GM12878 (cell line): ENCODE data around the gene ACKR2. TPM values are rescaled to one million over a fixed set of nuclear protein-coding genes. Genes with fewer than 3 reads are reported as not detected.

ENCODE experiments used
- ATAC-seq: fragments of 200-7000 bp; cut with Tn5 transposase; 3 replicates; pipeline ENCODE4 v1.9.1; 2020; ENCODE audit warnings: mild to moderate bottlenecking, moderate library complexity
- BruUV-seq: library from RNA; stranded (reverse); fragments of 400-500 nt; replicated peaks from 2 replicates; lab custom pipeline; 2021; lab: Mats Ljungman, UMichigan
- CTCF ChIA-PET: fragments of 300-600 bp; sonication (Branson Sonifier 250); formaldehyde crosslinking; extraction: SDS; loops from one replicate; lab custom pipeline; 2021; ENCODE audit warnings: inconsistent platforms; lab: Yijun Ruan, JAX
- POLR2A ChIA-PET: fragments of 350-600 bp; formaldehyde crosslinking; extraction: SDS; loops from one replicate; lab custom pipeline; 2021; ENCODE audit warnings: inconsistent platforms; lab: Charles Lee
- RAD21 ChIA-PET: fragments of 300-600 bp; sonication (Branson Sonifier 250); formaldehyde crosslinking; loops from one replicate; lab custom pipeline; 2023; ENCODE audit warnings: antibody characterized with exemption; ENCODE audit not compliant: unreplicated experiment; lab: Charles Lee
- SMC1A ChIA-PET: fragments of 300-600 bp; sonication (Branson Sonifier 250); formaldehyde crosslinking; loops from one replicate; lab custom pipeline; 2023; ENCODE audit not compliant: unreplicated experiment, uncharacterized antibody; lab: Charles Lee
- DNase-seq: peaks from one replicate; pipeline ENCODE4 v3.0.0-alpha.2; 2011; ENCODE audit warnings: low read depth, low spot score
- FAIRE-seq: peaks from 3 replicates; lab custom pipeline; 2011; peaks lifted over from hg19 to GRCh38; lab: Jason Lieb, UNC
- H2AFZ ChIP-seq: 2 replicates; pipeline ENCODE4 v1.6.0; 2011; ENCODE audit warnings: low read depth, low read length, control low read depth; ENCODE audit not compliant: control insufficient read depth
- H3K27ac ChIP-seq: 2 replicates; pipeline ENCODE4 v1.5.1; 2011; ENCODE audit warnings: control low read depth; ENCODE audit not compliant: control insufficient read depth, insufficient read depth
- H3K27me3 ChIP-seq, 2 experiments: replicated peaks in 1 of 2; 2 replicates each; pipeline versions ENCODE4 v1.6.0 to v1.6.1; 2011; ENCODE audit warnings: low read length in 1 of 2; ENCODE audit not compliant: control insufficient read depth in 2 of 2, insufficient read depth in 2 of 2
- H3K36me3 ChIP-seq, 2 experiments: 2 replicates each; pipeline ENCODE4 v1.5.1; 2011; ENCODE audit warnings: low read length in 1 of 2; ENCODE audit not compliant: control insufficient read depth in 2 of 2, insufficient read depth in 2 of 2
- H3K4me1 ChIP-seq: 2 replicates; pipeline ENCODE4 v1.6.1; 2011; ENCODE audit warnings: mild to moderate bottlenecking, low read length, moderate library complexity, mixed read lengths; ENCODE audit not compliant: control insufficient read depth, insufficient read depth
- H3K4me2 ChIP-seq: 2 replicates; pipeline ENCODE4 v1.6.0; 2011; ENCODE audit warnings: control low read depth; ENCODE audit not compliant: control insufficient read depth, insufficient read depth
- H3K4me3 ChIP-seq: fragments of 200-600 bp; sonication (generic); 2 replicates; pipeline ENCODE4 v1.5.1; 2016
- H3K79me2 ChIP-seq: 2 replicates; pipeline ENCODE4 v1.6.0; 2011; ENCODE audit warnings: low read length; ENCODE audit not compliant: control insufficient read depth, insufficient read depth
- H3K9ac ChIP-seq: 2 replicates; pipeline ENCODE4 v1.8.0; 2011; ENCODE audit warnings: low read length, control low read depth, mixed read lengths; ENCODE audit not compliant: control insufficient read depth, insufficient read depth
- H3K9me3 ChIP-seq: replicated peaks from 3 replicates; pipeline ENCODE4 v1.5.1; 2011; ENCODE audit warnings: mild to moderate bottlenecking, low read length; ENCODE audit not compliant: control insufficient read depth, insufficient read depth
- H4K20me1 ChIP-seq: 2 replicates; pipeline ENCODE4 v1.6.0; 2011; ENCODE audit not compliant: control insufficient read depth, insufficient read depth
- ASH2L ChIP-seq: fragments of 300-600, 200-600 bp; sonication (generic); IDR thresholded peaks from 2 replicates; pipeline ENCODE4 v1.6.1; 2017; ENCODE audit warnings: low read depth, mild to moderate bottlenecking, borderline replicate concordance
- ATF2 ChIP-seq: IDR thresholded peaks from 2 replicates; pipeline ENCODE4 v1.6.1; 2012; ENCODE audit warnings: low read length, inconsistent platforms
- ATF7 ChIP-seq: fragments of 450-650 bp; IDR thresholded peaks from 2 replicates; pipeline ENCODE4 v1.6.1; 2016; ENCODE audit warnings: low read depth, mild to moderate bottlenecking
- CHD2 ChIP-seq: IDR thresholded peaks from 2 replicates; pipeline ENCODE4 v1.6.1; 2011; ENCODE audit warnings: low read depth, low read length, improper control_type of control experiment, borderline replicate concordance
- ELK1 ChIP-seq: IDR thresholded peaks from 2 replicates; pipeline ENCODE4 v1.6.1; 2012; ENCODE audit warnings: low read depth, low read length, improper control_type of control experiment
- HDAC2 ChIP-seq: fragments of 200-600 bp; sonication (generic); IDR thresholded peaks from 2 replicates; pipeline ENCODE4 v1.6.1; 2017
- MLLT1 ChIP-seq: fragments of 450-650 bp; IDR thresholded peaks from 2 replicates; pipeline ENCODE4 v1.6.1; 2016; ENCODE audit warnings: mild to moderate bottlenecking
- PAX8 ChIP-seq: fragments of 450-650 bp; IDR thresholded peaks from 2 replicates; pipeline ENCODE4 v1.6.1; 2017; ENCODE audit warnings: mild to moderate bottlenecking, moderate library complexity
- RCOR1 ChIP-seq: conservative IDR thresholded peaks from 2 replicates; pipeline ENCODE4 v1.6.1; 2012; ENCODE audit warnings: low read depth, low read length, improper control_type of control experiment
- SMAD1 ChIP-seq: fragments of 450-650 bp; IDR thresholded peaks from 2 replicates; pipeline ENCODE4 v1.6.1; 2018; ENCODE audit warnings: mild to moderate bottlenecking, low read depth; ENCODE audit not compliant: partially characterized antibody
- USF1 ChIP-seq: IDR thresholded peaks from 2 replicates; pipeline ENCODE4 v1.6.1; 2011; ENCODE audit warnings: borderline replicate concordance, low read depth, mild to moderate bottlenecking, moderate library complexity, mixed read lengths, low read length; ENCODE audit not compliant: insufficient read depth; ENCODE audit errors: extremely low read length
- ZBTB40 ChIP-seq: fragments of 450-650 bp; IDR thresholded peaks from 2 replicates; pipeline ENCODE4 v1.6.1; 2016; ENCODE audit warnings: mild to moderate bottlenecking, moderate library complexity, borderline replicate concordance
- WGBS: methylation state at CpG from one replicate; pipeline ENCODE4 v1.1.6; 2016; ENCODE audit warnings: low lambda C conversion rate; ENCODE audit not compliant: insufficient replicate concordance, insufficient coverage; ENCODE audit errors: missing lambda C conversion rate; 5-methylcytosine and 5-hydroxymethylcytosine counted together
- in situ Hi-C: fragments of 300-500 bp; cut with MboI; formaldehyde crosslinking; loops from 9 replicates; pipeline ENCODE4 v1.14.3; 2018; ENCODE audit warnings: mixed read lengths
- intact Hi-C: fragments of 100-400 bp; cut with micrococcal nuclease; formaldehyde crosslinking; loops from one replicate; pipeline ENCODE4 v1.14.2; 2022; ENCODE audit not compliant: unreplicated experiment
- polyA plus RNA-seq, 11 experiments: library from polyadenylated mRNA; depleted of rRNA in 4 of 11; unstranded in 6 of 11; stranded (reverse) in 5 of 11; fragments of >200 nt; fragmentation: Nextera tagmentation in 4 of 11; fragmentation: Illumina TruSeq in 1 of 11; extraction: Ambion mirVana in 4 of 11; extraction: Trizol in 1 of 11; gene quantifications; 1 replicate in 1 of 11; 2 replicates in 10 of 11; pipeline versions ENCODE4 v1.2.1 to v1.2.3, GENCODE V29; 2011 to 2016; ENCODE audit warnings: inconsistent platforms in 2 of 11, missing spikeins in 2 of 11, low read depth in 1 of 11
- total RNA-seq, 4 experiments: library from RNA; depleted of rRNA in 3 of 4; stranded (reverse); fragments of >200 nt in 3 of 4; fragmentation: Illumina TruSeq in 1 of 4; extraction: Trizol in 1 of 4; gene quantifications; 2 replicates each; pipeline versions ENCODE4 v1.2.1 to v1.2.3, GENCODE V29; 2013 to 2021

Gene ACKR2
- total and polyA plus RNA-seq, 10 of the 15 experiments (the other 5 are each of a cell fraction or from before 2014, with no cell fraction given), result 0.05 to 0.91 (median 0.23) TPM; not detected in 2

- in situ Hi-C loops, result no loop called here
- Histone ChIP-seq H2AFZ (peak overlapping the region; percentile 59), H3K36me3 (no peaks in the 10 kb centered on the region), H4K20me1 (no peaks in the 10 kb centered on the region), H3K4me1 (peaks cover 5% of the 10 kb centered on the region; the same call in 1 of the 2 replicates), H3K4me3 (peak overlapping the region; percentile 74), H3K9ac (peak overlapping the region; percentile 71), H3K27me3 (no peaks in the 10 kb centered on the region), H3K9me3 (no peaks in the 10 kb centered on the region), H3K27ac (peak overlapping the region; percentile 67), H3K79me2 (no peaks in the 10 kb centered on the region), H3K4me2 (peak overlapping the region; percentile 89)
- ChIA-PET CTCF (interaction anchor here (0.8 kb wide), 1 partner anchor 109 kb away, joined by 3 read pairs; no protein-coding TSS in a partner anchor), SMC1A (no interaction called here), RAD21 (no interaction called here), POLR2A (no interaction called here)
- intact Hi-C loops, result no loop called here
- TSS peak; percentile 78 for BruUV-seq
- 0 out of 2 replicates have a peak, but pooled peaks have one; percentile 10 for TF ChIP-seq ASH2L
- no peak for TF ChIP-seq CHD2
- TF ChIP-seq SMAD1, result peak; percentile 36
- peak; percentile 8 for TF ChIP-seq ATF7
- TF ChIP-seq ELK1, result no peak
- no peak for TF ChIP-seq RCOR1
- TF ChIP-seq HDAC2, result 0 out of 2 replicates have a peak, but pooled peaks have one; percentile 9
- TF ChIP-seq USF1, result no peak
- TF ChIP-seq ZBTB40, result peak; percentile 41; the same call in 1 of the 2 replicates
- 0 out of 2 replicates have a peak, but pooled peaks have one; percentile 7 for TF ChIP-seq ATF2
- peak; percentile 9; the same call in 1 of the 2 replicates for TF ChIP-seq MLLT1
- TF ChIP-seq PAX8, result 0 out of 2 replicates have a peak, but pooled peaks have one; percentile 48
- 0% methylated on average over 6 of the region's 6 CpGs for WGBS
- ATAC-seq (peak; percentile 18), FAIRE-seq (no peak), DNase-seq (no peak)
Observed at GRCh38 chr3:42773409-42773751, 35.9 kb upstream of the ACKR2 start.
